B cell (primary cell): Measurements from ENCODE around the gene TCN2. TPM values are rescaled to one million over a fixed set of nuclear protein-coding genes. Genes with fewer than 3 reads are reported as not detected.

Experiments used
- ATAC-seq: fragments of 200-7000 bp; cut with Tn5 transposase; one replicate; pipeline ENCODE4 v1.10.0; 2021; ENCODE audit warnings: low read depth, mild to moderate bottlenecking, moderate number of reproducible peaks, moderate library complexity
- CTCF ChIA-PET: fragments of 350-600 bp; sonication (Branson Sonifier 250); formaldehyde crosslinking; loops from one replicate; lab custom pipeline; 2021; ENCODE audit warnings: antibody characterized with exemption, inconsistent platforms; lab: Charles Lee
- POLR2A ChIA-PET: fragments of 350-600 bp; sonication (Branson Sonifier 250); formaldehyde crosslinking; loops from one replicate; lab custom pipeline; 2021; ENCODE audit warnings: antibody characterized with exemption; lab: Charles Lee
- DNase-seq: peaks from one replicate; pipeline ENCODE4 v3.0.0; 2013
- H2AFZ ChIP-seq: 2 replicates; pipeline ENCODE4 v1.6.1; 2012; ENCODE audit warnings: mild to moderate bottlenecking, low read depth, low read length; ENCODE audit not compliant: insufficient read depth, poor library complexity, severe bottlenecking
- H3K27ac ChIP-seq, 2 donors: 1 replicate in 1 of 2; 2 replicates in 1 of 2; pipeline ENCODE4 v1.5.1; 2012 to 2013; ENCODE audit warnings: low read length in 2 of 2, mild to moderate bottlenecking in 2 of 2, moderate library complexity in 1 of 2
- H3K27me3 ChIP-seq, 4 experiments: fragments of 200-600 bp in 1 of 4; sonication (generic) in 1 of 4; replicated peaks in 1 of 4; 1 replicate in 2 of 4; 2 replicates in 2 of 4; pipeline versions ENCODE4 v1.6.1 to v1.7.0; 2013 to 2016; ENCODE audit warnings: low read length in 3 of 4, mild to moderate bottlenecking in 2 of 4, mixed read lengths in 1 of 4, moderate library complexity in 1 of 4; ENCODE audit not compliant: insufficient read depth in 4 of 4, control insufficient read depth in 3 of 4; ENCODE audit errors: control extremely low read depth in 1 of 4
- H3K36me3 ChIP-seq, 2 experiments: replicated peaks in 1 of 2; 1 replicate in 1 of 2; 2 replicates in 1 of 2; pipeline versions ENCODE4 v1.6.1 to v1.7.1; 2013; ENCODE audit warnings: low read length in 1 of 2; ENCODE audit not compliant: insufficient read depth in 2 of 2, control insufficient read depth in 1 of 2; ENCODE audit errors: control extremely low read depth in 1 of 2, extremely low read depth in 1 of 2
- H3K4me1 ChIP-seq, 2 donors: fragments of 200-600 bp in 1 of 2; sonication (generic) in 1 of 2; 1 replicate in 1 of 2; 2 replicates in 1 of 2; pipeline versions ENCODE4 v1.5.1 to v1.6.1; 2013 to 2017; ENCODE audit warnings: low read length in 2 of 2; ENCODE audit not compliant: control insufficient read depth in 2 of 2, insufficient read depth in 2 of 2
- H3K4me2 ChIP-seq: replicated peaks from 2 replicates; pipeline ENCODE3; 2012; ENCODE audit warnings: mild to moderate bottlenecking, low read depth, low read length; ENCODE audit not compliant: poor library complexity, severe bottlenecking
- H3K4me3 ChIP-seq, 5 experiments: fragments of 200-600 bp in 1 of 5; sonication (generic) in 1 of 5; 1 replicate in 3 of 5; 2 replicates in 2 of 5; pipeline versions ENCODE4 v1.5.1 to v1.7.0; 2011 to 2016; ENCODE audit warnings: low read length in 4 of 5, mild to moderate bottlenecking in 4 of 5, low read depth in 2 of 5, control low read depth in 1 of 5, moderate library complexity in 1 of 5; ENCODE audit not compliant: insufficient read depth in 1 of 5; ENCODE audit errors: control extremely low read depth in 1 of 5, extremely low read depth in 1 of 5
- H3K79me2 ChIP-seq: fragments of 200-600 bp; sonication (generic); one replicate; pipeline ENCODE4 v1.6.0; 2016; ENCODE audit warnings: low read length; ENCODE audit not compliant: control insufficient read depth, insufficient read depth
- H3K9ac ChIP-seq: fragments of 200-600 bp; sonication (generic); 2 replicates; pipeline ENCODE4 v1.6.1; 2017; ENCODE audit warnings: mild to moderate bottlenecking, low read length, moderate library complexity
- H3K9me3 ChIP-seq, 3 donors: one replicate each; pipeline versions ENCODE4 v1.6.1 to v1.7.1; 2013; ENCODE audit warnings: low read length in 2 of 3; ENCODE audit not compliant: control insufficient read depth in 2 of 3, insufficient read depth in 1 of 3; ENCODE audit errors: control extremely low read depth in 1 of 3
- H4K20me1 ChIP-seq: 2 replicates; pipeline ENCODE4 v1.6.0; 2012; ENCODE audit warnings: mild to moderate bottlenecking, low read length; ENCODE audit not compliant: insufficient read depth, control insufficient read depth, poor library complexity, severe bottlenecking
- H3K27ac Mint-ChIP-seq: one replicate; pipeline ENCODE4 v1.8.0; 2021; ENCODE audit warnings: mixed read lengths
- H3K27me3 Mint-ChIP-seq: one replicate; pipeline ENCODE4 v1.8.0; 2021; ENCODE audit warnings: mixed read lengths
- H3K4me1 Mint-ChIP-seq: one replicate; pipeline ENCODE4 v1.8.0; 2021; ENCODE audit warnings: mixed read lengths
- H3K4me3 Mint-ChIP-seq: one replicate; pipeline ENCODE4 v1.8.0; 2021; ENCODE audit warnings: mixed read lengths
- H3K9me3 Mint-ChIP-seq: one replicate; pipeline ENCODE4 v1.8.0; 2022; ENCODE audit warnings: mixed read lengths; ENCODE audit not compliant: insufficient read depth
- CTCF ChIP-seq: fragments of 200-600 bp; IDR thresholded peaks from one replicate; pipeline ENCODE4 v1.8.0; 2022; ENCODE audit warnings: antibody characterized with exemption, mild to moderate bottlenecking
- EZH2 ChIP-seq: IDR thresholded peaks from 2 replicates; pipeline ENCODE4 v1.6.1; 2012; ENCODE audit warnings: borderline replicate concordance, low read depth, mild to moderate bottlenecking, moderate library complexity, low read length; ENCODE audit not compliant: insufficient read depth, poor library complexity, severe bottlenecking
- WGBS: methylation state at CpG from one replicate; pipeline ENCODE4 v1.1.5; 2013; ENCODE audit warnings: missing lambda C conversion rate; ENCODE audit not compliant: insufficient coverage; 5-methylcytosine and 5-hydroxymethylcytosine counted together
- intact Hi-C: fragments of 100-400 bp; cut with micrococcal nuclease; formaldehyde crosslinking; loops from one replicate; pipeline ENCODE4 v1.10.0; 2022
- polyA plus RNA-seq: library from polyadenylated mRNA; depleted of rRNA; stranded (reverse); fragments of >200 nt; gene quantifications from 2 replicates; pipeline ENCODE4 v1.2.3, GENCODE V29; 2012
- total RNA-seq, 2 donors: library from RNA; stranded (reverse); fragments of 120-200 nt in 1 of 2; gene quantifications; 1 replicate in 1 of 2; 2 replicates in 1 of 2; pipeline versions ENCODE4 v1.2.3 to v1.2.4, GENCODE V29; 2013 to 2022

TCN2 gene
- total and polyA plus RNA-seq, 2 donors (not counting 1 experiment from before 2014, with no cell fraction given): 0.37 to 0.40 TPM

GRCh38 chr22:30584441-30584840 is 22.5 kb upstream of the TCN2 start:
- ATAC-seq (no peak), DNase-seq (no peak)
- Mint-ChIP-seq H3K27me3 (no peaks in the 10 kb centered on the region), H3K9me3 (no peaks in the 10 kb centered on the region), H3K27ac (no peak overlapping the region), H3K4me1 (no peaks in the 10 kb centered on the region), H3K4me3 (no peak overlapping the region)
- Histone ChIP-seq H3K79me2 (peaks cover 3% of the 10 kb centered on the region), H3K4me1 (no peaks in the 10 kb centered on the region), H3K36me3 (peaks cover 2 to 96% of the 10 kb centered on the region in 2 experiments), H3K4me3 (no peak overlapping the region), H2AFZ (no peak overlapping the region), H3K27me3 (no peaks in the 10 kb centered on the region), H3K4me2 (no peak overlapping the region), H3K9me3 (peaks cover 0 to 8% (median 0%) of the 10 kb centered on the region in 3 donors), H4K20me1 (peaks cover 45% of the 10 kb centered on the region), H3K9ac (no peak overlapping the region), H3K27ac (no peak overlapping the region)
- intact Hi-C loops: no loop called here
- CTCF ChIA-PET: interaction anchor here (0.9 kb wide), 1 partner anchor 50 kb away, joined by 3 read pairs; no protein-coding TSS in a partner anchor
- POLR2A ChIA-PET: no interaction called here
- no peak for TF ChIP-seq EZH2
- TF ChIP-seq CTCF: no peak
- 98% methylated on average over 15 of the region's 15 CpGs for WGBS

GRCh38 chr22:30586414-30586813 is 20.6 kb upstream of the TCN2 start:
- H3K27me3 Mint-ChIP-seq: no peaks in the 10 kb centered on the region
- intact Hi-C loops: no loop called here
- Histone ChIP-seq H3K79me2 (peaks cover 21% of the 10 kb centered on the region), H3K4me1 (peaks cover 11 to 17% of the 10 kb centered on the region in 2 donors), H3K27ac (no peak overlapping the region), H3K27me3 (no peaks in the 10 kb centered on the region), H2AFZ (no peak overlapping the region), H3K36me3 (peaks cover 2 to 78% of the 10 kb centered on the region in 2 experiments), H3K9ac (no peak overlapping the region), H4K20me1 (peaks cover 64% of the 10 kb centered on the region), H3K4me2 (no peak overlapping the region), H3K9me3 (no peaks in the 10 kb centered on the region), H3K4me3 (no peak overlapping the region)
- TF ChIP-seq EZH2: no peak
- no peak for TF ChIP-seq CTCF
- no peak overlapping the region for H3K4me3 Mint-ChIP-seq
- H3K4me1 Mint-ChIP-seq: no peaks in the 10 kb centered on the region
- no peak overlapping the region for H3K27ac Mint-ChIP-seq
- ATAC-seq (no peak), DNase-seq (no peak)
- WGBS: 100% methylated on average over 6 of the region's 8 CpGs
- CTCF ChIA-PET: no interaction called here
- POLR2A ChIA-PET: no interaction called here
- no peaks in the 10 kb centered on the region for H3K9me3 Mint-ChIP-seq
